KBM-7 (cell line): ENCODE measurements around the gene ARHGEF1.
"Not testable (repeated sequence)": the region's sequence is repeated elsewhere in the genome, so short reads cannot be mapped to it uniquely, and the experiment has no call there.

ENCODE experiments used
- DNase-seq: peaks from one replicate; pipeline ENCODE4 v3.0.0-alpha.2; 2015
- in situ Hi-C: fragments of 300-500 bp; cut with MboI; formaldehyde crosslinking; loops from 2 replicates; pipeline ENCODE4 v1.14.3; 2020; ENCODE audit warnings: low sequenced_read_pairs, low pct_unique_long_range_greater_than_20kb, mixed read lengths

ARHGEF1 gene

DNA sequence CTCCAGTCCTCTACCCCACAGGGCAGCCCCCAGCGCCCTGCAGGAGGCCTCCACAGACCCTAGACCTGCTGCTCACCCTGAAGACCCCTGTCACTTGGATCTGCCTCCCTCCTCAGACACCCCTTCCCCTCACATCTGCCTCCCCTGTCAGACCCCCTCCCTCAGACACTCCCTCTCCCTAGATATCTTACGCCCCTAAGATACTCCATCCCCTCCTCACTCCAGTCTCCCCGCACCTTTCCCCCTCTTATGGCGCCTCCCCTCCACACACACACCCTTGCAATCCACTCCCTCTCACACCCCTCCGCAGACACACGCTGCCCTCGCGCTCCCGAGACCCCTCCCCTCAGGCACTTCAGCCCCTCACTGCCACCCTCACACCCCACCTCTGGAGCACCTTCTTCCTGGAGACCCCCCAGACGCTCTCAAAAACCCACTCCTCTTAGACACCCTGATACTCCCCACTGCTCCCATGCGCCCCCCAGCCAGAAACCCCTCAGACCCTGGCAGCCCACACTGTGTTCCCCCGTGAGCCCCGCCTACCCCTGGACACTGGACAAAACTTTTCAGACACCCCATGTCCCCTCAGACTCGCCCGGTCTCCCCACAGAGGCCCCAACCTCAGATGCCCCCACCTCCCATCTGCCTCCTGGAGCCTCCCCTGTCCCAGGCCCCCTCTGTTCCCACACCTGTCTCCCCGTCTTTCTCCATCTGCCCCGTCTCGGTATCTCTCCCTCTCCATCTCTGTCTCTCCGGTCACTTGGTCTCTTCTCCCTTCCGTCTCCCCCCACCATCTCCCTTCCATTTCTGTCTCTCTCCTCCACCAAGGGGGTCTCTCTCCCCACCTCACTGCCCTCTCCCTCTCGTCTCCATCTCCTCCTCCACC, 30.8 kb downstream of the ARHGEF1 start:
- DNase-seq = no peak
- in situ Hi-C loops = no loop called here

DNA sequence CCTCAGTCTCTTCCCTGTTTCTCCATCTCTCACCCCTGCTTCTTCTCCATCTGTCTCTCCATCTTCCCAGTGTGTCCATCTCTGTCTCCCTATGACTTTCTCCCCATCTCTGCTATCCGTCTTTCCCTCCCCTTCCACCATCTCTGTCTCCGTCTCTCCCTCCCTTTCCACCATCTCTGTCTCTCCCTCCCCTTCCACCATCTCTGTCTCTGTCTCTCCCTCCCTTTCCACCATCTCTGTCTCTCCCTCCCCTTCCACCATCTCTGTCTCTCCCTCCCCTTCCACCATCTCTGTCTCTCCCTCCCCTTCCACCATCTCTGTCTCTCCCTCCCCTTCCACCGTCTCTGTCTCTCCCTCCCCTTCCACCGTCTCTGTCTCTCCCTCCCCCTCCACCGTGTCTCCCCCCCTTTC, 31.4 kb downstream of the ARHGEF1 start:
- DNase-seq, in situ Hi-C loops: not testable (repeated sequence)

GRCh38 chr19:41915021-41915775, 32.2 kb downstream of the ARHGEF1 start:
- in situ Hi-C loops = no loop called here
- no peak for DNase-seq

- in situ Hi-C loops = no loop called here
- DNase-seq = no peak
These were observed 32.9 kb downstream of the ARHGEF1 start for GRCh38 chr19:41915776-41916414.

DNA sequence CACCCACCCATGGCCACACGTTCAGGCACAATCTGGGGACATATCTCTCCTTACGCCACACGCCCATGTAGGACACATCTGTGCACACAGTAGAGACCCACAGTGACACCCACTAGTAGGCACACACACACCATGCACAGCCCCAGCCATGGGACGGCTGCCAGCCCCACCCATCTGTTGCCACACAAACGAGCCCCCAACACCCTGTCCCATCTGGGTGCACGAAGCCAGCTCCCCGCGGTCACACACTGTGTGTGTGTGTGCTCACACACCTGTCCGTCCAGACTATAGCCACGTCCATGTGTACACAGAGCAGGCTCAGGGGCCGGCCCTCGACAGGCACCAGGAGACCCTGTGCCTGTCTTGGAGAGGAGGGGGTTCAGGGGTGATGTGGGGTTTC, 34.7 kb downstream of the ARHGEF1 start:
- no peak for DNase-seq
- in situ Hi-C loops = no loop called here

DNA sequence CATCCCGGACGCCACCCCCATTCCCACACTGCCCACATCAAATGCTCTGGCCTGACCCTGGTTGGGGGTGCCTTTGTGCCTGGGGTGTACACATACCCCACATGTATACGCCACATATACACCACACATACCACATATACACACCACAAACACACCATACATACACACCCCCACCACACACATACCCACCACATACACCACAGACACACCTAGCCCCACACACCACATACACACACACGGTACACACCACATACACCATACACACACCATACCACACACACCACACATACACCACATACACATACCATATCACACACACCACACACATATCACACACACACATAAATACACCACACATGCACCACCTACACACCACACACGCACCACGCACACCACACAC, 35.1 kb downstream of the ARHGEF1 start:
- in situ Hi-C loops = no loop called here

DNA sequence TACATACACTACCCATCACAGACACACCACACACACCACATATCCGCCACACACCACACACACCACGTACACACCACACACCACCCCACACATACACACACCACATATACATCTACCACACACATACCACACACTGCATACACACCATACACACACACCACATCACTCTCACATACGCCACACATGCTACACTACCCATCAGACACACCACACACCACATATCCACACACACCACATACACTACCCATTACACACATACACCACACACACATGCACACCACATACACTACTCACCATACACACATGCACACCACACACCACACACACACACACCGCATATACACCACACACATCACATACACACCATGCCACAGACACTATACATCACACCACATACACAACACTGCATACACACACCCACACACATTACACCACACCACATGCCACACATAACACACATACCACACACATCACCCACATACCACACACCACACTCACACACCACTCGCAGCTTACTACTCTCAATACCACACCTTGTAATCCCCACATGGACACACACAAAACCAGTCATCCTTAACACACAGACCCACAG, 35.8 kb downstream of the ARHGEF1 start:
- in situ Hi-C loops = no loop called here
- no peak for DNase-seq

More for the DNA sequence above, 35.1 kb downstream of the ARHGEF1 start:
- no peak for DNase-seq

DNA sequence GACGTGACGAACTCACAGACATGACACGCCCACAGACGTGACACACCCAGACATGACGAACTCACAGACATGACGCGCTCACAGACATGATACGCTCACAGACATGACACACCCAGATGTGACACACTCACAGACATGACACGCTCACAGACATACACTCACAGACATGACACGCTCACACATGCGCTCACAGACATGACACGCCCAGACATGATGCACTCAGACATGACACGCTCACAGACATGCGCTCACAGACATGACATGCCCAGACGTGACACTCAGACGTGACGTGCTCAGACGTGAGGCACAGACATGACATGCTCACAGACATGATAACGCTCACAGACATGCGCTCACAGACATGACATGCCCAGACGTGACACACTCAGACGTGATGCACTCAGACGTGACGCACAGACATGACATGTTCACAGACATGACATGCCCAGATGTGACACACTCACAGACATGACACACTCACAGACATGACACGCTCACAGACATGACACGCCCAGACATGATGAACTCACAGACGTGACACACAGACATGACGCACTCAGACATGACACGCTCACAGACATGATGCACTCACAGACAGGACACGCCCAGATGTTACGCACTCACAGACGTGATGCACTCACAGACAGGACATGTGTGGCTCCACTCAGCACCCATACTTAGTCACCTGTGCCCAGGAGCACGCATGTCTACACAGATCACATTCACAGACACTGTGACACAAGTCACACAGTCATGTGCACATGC, 37.1 kb downstream of the ARHGEF1 start:
- DNase-seq = no peak
- in situ Hi-C loops = no loop called here

DNA sequence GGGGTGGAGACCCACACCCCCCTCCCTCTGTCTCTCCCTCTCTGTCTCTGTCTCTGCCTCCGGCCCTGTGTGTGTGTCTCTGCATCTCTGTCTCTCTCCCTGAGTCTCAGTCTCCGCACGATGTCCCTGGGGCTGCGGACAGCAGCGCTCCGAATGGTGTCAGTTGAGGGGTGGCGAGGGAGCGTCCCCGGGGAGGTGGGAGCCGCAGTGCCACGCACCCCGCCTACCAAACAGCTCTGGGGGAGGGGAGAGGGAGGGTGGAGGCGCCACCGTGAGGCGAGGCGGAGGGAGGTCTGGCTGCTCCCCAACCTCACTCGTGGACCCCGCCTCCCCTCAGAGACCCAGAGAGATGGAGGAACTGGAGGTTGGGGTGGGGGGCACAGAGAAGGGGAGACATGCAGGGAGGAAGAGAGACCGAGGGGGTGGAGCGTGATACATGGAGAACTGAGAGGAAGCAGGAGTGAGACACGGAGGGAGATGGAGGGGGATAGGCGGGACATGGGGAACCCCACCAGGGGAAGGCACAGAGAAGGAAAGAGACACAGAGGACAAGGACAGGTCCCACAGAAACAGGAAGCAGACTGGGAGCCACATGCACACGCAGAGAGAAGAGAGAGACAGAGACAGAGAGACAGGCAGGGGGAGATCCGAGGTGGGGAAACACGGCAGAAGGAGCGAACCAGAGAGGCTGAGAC, 38.0 kb downstream of the ARHGEF1 start:
- no peak for DNase-seq
- in situ Hi-C loops = no loop called here

DNA sequence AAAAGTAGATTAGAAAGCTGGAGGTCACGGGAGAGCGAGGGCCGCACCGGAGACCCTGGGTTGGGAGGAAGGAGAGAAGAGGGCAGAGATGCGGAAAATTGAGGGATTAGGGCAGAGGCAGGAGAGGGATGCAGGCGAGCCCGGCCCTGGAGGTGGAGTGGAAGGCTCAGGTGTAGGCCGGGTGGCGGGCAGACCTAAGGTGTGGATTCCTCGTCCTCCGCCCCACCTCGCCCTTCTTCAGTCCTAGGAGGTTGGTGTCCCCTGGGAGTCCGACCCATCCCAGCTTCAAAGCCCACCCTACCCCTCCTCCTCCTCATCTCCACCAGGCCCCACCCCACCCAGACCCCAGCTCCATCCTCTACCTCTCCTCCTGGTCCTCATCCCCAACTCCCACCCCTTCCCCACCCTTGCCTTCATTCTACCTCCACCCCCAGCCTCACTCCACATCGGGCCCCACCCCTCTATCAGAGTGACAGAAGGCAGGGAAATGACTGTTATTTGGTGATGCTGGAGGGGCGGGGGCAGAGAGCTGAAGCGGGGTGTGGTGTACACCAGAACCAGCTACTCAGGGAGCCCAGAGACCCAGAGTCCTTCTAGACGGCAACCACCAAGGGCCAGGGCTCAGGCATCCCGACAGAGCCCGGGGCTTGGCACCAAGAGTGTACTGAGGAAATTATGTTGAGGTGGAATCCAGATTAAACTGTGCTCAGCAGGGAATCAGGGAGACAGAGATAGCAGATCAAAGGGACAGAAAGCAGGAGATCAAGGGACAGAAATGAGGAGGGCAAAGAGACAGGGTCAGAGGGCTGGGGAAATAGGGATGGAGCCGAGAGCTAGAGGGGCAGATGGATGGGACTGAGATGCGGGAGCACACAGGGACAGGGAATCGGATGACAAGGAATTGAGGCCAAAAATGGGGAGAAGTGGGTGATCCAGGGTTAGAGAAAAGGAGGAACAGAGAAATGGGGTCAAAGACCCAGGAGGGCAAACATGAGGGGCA, 38.9 kb downstream of the ARHGEF1 start:
- in situ Hi-C loops = no loop called here

DNA sequence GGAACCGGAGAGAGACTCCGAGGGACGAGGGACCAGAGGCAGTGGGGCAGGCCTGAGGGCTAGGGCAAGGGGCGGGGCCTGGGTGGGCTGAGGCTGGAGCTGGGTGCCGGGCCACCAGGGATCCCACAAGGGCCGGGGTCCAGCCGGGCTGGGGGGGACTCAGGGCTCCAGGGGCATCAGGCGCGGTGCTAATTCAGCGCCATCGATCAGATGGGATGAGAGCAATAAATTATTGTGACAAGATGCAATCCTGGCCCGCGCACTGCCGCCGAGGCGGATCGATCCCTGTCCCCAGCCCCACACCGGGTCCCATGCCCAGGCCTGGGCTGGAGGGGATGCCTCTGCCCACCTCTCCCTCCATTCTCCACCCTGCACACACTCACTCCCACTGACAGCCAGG, 39.6 kb downstream of the ARHGEF1 start:
- in situ Hi-C loops = no loop called here
- DNase-seq = no peak

More for the DNA sequence above, 38.9 kb downstream of the ARHGEF1 start:
- DNase-seq = no peak

- in situ Hi-C loops = no loop called here
- no peak for DNase-seq
These were observed 40.2 kb downstream of the ARHGEF1 start for GRCh38 chr19:41923045-41923788.

GRCh38 chr19:41924151-41925145, 41.5 kb downstream of the ARHGEF1 start:
- DNase-seq = no peak
- in situ Hi-C loops = no loop called here

DNA sequence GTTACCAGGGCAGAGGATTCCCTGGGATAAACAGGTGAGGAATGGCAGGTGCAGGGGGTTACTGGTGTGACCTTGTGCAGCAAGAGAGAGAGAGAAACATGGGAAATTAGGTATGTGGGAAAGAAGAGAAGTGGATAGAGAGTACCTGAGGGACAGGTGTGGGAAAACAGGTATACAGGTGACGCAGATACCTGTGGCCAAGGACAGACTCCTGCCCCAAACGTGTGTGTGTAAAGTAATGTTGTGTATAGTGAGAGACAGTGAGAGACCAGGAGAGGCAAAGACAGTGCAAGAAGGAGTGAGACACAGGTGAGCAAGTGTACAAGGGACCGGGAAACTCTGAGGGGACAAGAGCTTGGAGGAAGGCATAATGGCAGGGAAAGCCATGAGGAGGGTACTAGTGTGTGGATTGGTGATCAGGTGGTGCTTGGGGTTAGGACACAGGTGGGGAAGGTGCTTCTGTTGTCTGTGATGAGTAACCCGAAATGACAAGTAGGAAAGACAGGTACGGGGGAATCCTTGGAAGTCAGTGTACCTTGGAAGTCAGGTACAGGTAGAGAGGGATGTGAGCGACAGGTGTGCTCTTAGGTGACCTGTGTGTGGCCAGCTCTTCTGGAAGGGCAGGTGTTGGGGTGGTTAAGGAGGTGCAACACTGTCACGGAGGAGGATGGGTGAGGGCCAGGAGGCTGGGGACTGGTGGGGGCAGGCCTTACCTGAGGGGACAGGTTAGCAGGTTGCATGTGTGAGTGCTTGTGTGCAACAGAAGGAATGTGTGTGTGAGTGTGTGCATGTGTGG, 42.4 kb downstream of the ARHGEF1 start:
- in situ Hi-C loops = no loop called here
- no peak for DNase-seq
